Mucosa of descending colon (tissue), 3 donors: ENCODE data around the gene PTPRD. TPM values are rescaled to one million over a fixed set of nuclear protein-coding genes. Genes with fewer than 3 reads are reported as not detected.

Source experiments
- ATAC-seq: fragments of 200-7000 bp; cut with Tn5 transposase; one replicate; pipeline ENCODE4 v1.9.1; 2020; ENCODE audit warnings: mild to moderate bottlenecking, moderate library complexity
- DNase-seq, 3 donors: peaks; one replicate each; pipeline ENCODE4 v3.0.0-alpha.2; 2020
- H3K36me3 ChIP-seq: fragments of 200-600 bp; one replicate; pipeline ENCODE4 v1.8.0; 2021; ENCODE audit warnings: low read depth, mild to moderate bottlenecking
- H3K4me1 ChIP-seq: fragments of 200-600 bp; one replicate; pipeline ENCODE4 v1.8.0; 2021; ENCODE audit warnings: low read depth, mild to moderate bottlenecking
- H3K4me3 ChIP-seq: fragments of 200-600 bp; one replicate; pipeline ENCODE4 v1.8.0; 2021; ENCODE audit warnings: mild to moderate bottlenecking
- H3K9me3 ChIP-seq: fragments of 200-600 bp; one replicate; pipeline ENCODE4 v1.8.0; 2021; ENCODE audit warnings: mild to moderate bottlenecking
- intact Hi-C, 2 donors: fragments of 100-400 bp; cut with DNase I in 1 of 2; cut with micrococcal nuclease in 1 of 2; formaldehyde crosslinking; loops; one replicate each; pipeline versions ENCODE4 v1.11.0 to v1.11.1; 2022; cut with DNase I, micrococcal nuclease
- total RNA-seq, 3 donors: library from RNA; stranded (reverse); fragmentation: NEBNext Ultra II Directional in 2 of 3; extraction: Animal tissue kit (Norgen Biotek cat#: 25700) in 2 of 3; gene quantifications; one replicate each; pipeline versions ENCODE4 v1.2.1 to v1.2.4, GENCODE V29; 2021 to 2023
- TF ChIP-seq, protein P1 (sequence below): fragments of 200-600 bp; IDR thresholded peaks from one replicate; pipeline ENCODE4 v1.8.0; 2022; ENCODE audit warnings: antibody characterized with exemption, mild to moderate bottlenecking
- donor health status: DM: no; HTN: no; CAD: no; lungs with moderate emphysema.
- donor health status: DM: no; HTN: no; CAD: no.
- donor health status: DM: no; HTN: yes; CAD: no.

Gene PTPRD
- total RNA-seq, 3 donors from 2014 or later, result 52.7 to 128 (median 113) TPM

DNA sequence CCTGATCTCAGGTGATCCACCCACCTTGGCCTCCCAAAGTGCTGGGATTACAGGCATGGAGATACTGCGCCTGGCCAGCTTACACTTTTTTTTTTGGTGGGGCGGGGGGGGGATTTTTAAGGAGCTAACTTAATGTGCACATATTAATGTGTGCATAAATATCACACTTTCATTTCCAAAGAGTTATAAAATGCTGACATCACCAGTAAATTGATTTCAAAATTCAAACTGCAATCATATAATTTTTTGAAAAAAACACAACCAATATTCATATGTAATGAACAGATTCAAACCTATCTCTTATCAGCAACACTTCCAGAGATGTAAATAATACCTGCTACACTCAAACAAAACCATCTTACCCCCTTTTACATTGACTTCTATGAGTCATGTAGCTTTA is 1806.7 kb downstream of the PTPRD start:
- no peak for DNase-seq

DNA sequence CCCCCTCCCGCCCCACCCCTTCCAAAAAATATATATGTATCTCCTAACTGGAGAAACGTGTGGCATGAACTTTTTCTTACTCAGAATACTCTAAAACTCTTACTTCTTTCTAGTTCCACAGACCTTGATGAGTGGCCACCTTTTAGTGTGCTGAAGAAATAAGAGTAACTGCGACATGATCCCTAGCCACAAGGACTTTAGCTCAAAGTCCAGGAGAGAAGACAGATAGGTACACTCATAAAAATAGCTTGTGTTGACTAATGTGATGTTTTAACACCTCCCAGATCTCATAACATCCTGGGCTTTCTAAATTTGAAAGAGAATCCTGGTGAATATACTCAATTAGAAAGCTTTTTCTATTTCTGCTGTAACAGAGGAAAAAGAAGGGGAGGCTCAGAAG is 1808.2 kb downstream of the PTPRD start:
- ATAC-seq (peak; percentile 92), DNase-seq (peak in 1 of 3 donors; percentile 31)
- TF ChIP-seq, protein P1, sequence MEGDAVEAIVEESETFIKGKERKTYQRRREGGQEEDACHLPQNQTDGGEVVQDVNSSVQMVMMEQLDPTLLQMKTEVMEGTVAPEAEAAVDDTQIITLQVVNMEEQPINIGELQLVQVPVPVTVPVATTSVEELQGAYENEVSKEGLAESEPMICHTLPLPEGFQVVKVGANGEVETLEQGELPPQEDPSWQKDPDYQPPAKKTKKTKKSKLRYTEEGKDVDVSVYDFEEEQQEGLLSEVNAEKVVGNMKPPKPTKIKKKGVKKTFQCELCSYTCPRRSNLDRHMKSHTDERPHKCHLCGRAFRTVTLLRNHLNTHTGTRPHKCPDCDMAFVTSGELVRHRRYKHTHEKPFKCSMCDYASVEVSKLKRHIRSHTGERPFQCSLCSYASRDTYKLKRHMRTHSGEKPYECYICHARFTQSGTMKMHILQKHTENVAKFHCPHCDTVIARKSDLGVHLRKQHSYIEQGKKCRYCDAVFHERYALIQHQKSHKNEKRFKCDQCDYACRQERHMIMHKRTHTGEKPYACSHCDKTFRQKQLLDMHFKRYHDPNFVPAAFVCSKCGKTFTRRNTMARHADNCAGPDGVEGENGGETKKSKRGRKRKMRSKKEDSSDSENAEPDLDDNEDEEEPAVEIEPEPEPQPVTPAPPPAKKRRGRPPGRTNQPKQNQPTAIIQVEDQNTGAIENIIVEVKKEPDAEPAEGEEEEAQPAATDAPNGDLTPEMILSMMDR, result no peak
- peaks cover 20% of the 10 kb centered on the region for H3K4me1 ChIP-seq
- H3K36me3 ChIP-seq, result no peaks in the 10 kb centered on the region
- H3K4me3 ChIP-seq, result no peak overlapping the region
- H3K9me3 ChIP-seq, result no peaks in the 10 kb centered on the region
- intact Hi-C loops, result no loop called here

More for the DNA sequence above, 1806.7 kb downstream of the PTPRD start:
- no peak overlapping the region for H3K4me3 ChIP-seq
- peaks cover 20% of the 10 kb centered on the region for H3K4me1 ChIP-seq
- no peaks in the 10 kb centered on the region for H3K9me3 ChIP-seq
- no peak for ATAC-seq
- no peaks in the 10 kb centered on the region for H3K36me3 ChIP-seq
- TF ChIP-seq, protein P1, result no peak
- intact Hi-C loops, result no loop called here

DNA sequence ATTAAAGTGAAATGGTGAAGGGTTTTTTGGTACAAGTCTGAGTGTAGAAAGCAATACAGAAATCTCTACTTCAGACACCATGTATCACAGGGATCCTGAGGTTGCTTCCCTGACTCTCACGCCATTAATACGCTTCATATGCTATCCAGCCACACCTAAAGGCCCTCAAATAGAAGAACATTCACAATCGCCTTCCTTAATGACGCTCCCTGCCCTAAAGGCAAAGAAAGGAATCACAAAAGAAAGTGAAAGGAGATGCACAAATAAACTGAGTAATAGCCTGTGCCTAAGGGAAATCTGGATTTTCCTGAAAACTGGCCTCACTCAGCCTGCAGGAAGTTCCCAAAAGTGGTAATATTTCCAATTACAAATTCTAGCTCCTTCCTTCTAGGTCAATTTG is 1810.6 kb downstream of the PTPRD start:
- no peaks in the 10 kb centered on the region for H3K9me3 ChIP-seq
- H3K36me3 ChIP-seq, result no peaks in the 10 kb centered on the region
- DNase-seq, result peak in 1 of 3 donors; percentile 43
- intact Hi-C loops, result no loop called here
- TF ChIP-seq, protein P1, result no peak
- H3K4me3 ChIP-seq, result no peak overlapping the region
- H3K4me1 ChIP-seq, result peaks cover 20% of the 10 kb centered on the region
- peak; percentile 90 for ATAC-seq

DNA sequence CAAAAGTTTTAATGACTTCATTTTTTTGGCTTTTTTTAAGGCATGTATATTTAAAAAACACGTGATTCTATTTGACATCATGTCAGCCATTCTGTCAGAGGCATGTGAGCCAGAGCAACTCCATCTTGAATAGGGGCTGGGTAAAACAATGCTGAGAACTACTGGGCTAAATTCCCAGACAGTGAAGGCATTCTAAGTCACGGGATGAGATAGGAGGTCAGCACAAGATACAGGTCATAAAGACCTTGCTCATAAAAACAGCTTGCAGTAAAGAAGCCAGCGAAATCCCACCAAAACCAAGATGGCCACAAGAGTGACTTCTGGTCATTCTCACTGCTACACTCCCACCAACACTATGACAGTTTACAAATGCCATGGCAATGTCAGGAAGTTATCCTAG is 1812.6 kb downstream of the PTPRD start:
- intact Hi-C loops, result no loop called here

DNA sequence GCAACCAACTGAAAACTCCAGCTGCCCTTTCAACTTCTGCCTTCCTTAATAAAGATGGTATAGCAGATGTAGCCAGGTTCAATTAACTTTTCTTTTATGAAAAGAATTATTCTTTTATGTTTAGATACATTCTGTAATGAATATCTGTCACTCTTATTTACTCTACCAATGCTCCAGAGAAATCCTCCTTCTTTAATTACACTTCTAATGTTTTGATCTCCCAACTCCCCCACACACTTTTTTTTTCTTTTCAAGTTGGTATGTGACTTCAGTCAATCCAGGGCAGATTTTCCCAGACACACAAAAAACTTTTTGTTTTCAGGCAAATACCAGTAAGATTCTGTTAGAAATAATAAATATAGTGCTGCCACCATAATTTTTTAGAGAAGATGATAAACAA is 1813.2 kb downstream of the PTPRD start:
- H3K9me3 ChIP-seq, result no peaks in the 10 kb centered on the region
- no peak for ATAC-seq
- TF ChIP-seq, protein P1, result no peak

More for the DNA sequence above, 1812.6 kb downstream of the PTPRD start:
- Histone ChIP-seq H3K36me3 (no peaks in the 10 kb centered on the region), H3K9me3 (no peaks in the 10 kb centered on the region), H3K4me1 (peaks cover 18% of the 10 kb centered on the region), H3K4me3 (no peak overlapping the region)
- TF ChIP-seq, protein P1, result no peak
- DNase-seq, result no peak
- no peak for ATAC-seq

DNA sequence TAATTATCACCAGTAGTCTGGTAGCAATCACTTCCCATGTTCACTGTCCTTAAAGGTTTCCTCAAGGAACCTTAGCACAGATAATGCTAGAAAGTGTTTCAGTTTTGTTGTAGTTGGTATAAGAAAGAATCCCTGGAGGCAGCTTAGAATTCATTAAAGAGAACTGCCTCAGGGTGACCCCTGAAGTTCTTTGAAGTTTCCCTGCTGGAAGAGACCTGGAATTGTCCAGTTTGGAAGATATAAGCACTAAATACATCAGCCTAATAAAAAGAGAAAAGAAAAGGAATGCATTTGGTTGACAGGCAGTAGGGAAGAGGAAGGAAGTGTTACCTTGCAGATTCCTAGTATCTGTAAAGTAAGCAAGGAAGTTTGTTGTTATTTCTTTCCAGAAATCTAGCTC is 1813.6 kb downstream of the PTPRD start:
- H3K4me3 ChIP-seq, result no peak overlapping the region
- H3K4me1 ChIP-seq, result peaks cover 10% of the 10 kb centered on the region
- TF ChIP-seq, protein P1, result no peak
- no peaks in the 10 kb centered on the region for H3K9me3 ChIP-seq
- intact Hi-C loops, result no loop called here
- DNase-seq (no peak), ATAC-seq (no peak)
- no peaks in the 10 kb centered on the region for H3K36me3 ChIP-seq

More for the DNA sequence above, 1813.2 kb downstream of the PTPRD start:
- DNase-seq, result no peak
- Histone ChIP-seq H3K36me3 (no peaks in the 10 kb centered on the region), H3K4me1 (peaks cover 14% of the 10 kb centered on the region), H3K4me3 (no peak overlapping the region)
- intact Hi-C loops, result no loop called here
